ENCODE data around the gene HIVEP1. TPM values are rescaled to one million over a fixed set of nuclear protein-coding genes. Genes with fewer than 3 reads are reported as not detected.

Gene HIVEP1
- total RNA-seq, 2 donors from 2014 or later: 16.1 to 18.8 TPM

DNA sequence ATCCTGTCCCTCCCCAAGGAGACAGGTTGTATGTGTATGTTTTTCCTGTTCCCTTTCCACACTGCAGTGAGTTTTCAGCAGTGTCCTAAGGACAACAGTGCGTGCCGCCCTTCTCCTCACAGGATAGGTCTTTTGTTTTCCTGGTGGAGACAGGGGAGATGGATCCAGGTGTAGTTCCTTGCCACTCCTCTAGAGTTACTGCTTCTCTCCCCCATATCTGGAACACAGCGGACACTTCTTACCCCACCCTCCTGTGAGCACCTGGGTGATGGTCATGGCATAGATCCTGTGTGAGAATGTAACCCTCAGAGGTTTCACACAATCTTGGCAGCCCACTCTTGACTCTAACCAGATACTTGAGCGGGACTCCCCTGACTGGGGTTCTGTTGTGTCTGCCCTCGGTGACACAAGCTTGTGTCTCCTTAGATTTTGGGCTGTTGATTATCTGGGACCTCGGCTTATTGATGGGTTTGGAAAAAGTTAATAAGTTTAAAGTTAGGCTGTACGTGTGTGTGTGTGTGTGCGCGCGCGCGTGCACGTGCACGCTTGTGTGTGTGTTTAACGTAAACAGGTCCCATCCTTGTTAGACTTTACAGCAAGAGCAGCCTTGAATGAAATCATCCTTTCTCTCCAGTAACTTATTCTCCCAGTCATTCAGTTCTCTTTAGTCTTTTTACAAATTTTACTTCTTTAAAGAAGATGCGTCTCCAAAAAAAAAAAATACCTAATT, 146.7 kb downstream of the HIVEP1 start:
- TF ChIP-seq, protein P1, sequence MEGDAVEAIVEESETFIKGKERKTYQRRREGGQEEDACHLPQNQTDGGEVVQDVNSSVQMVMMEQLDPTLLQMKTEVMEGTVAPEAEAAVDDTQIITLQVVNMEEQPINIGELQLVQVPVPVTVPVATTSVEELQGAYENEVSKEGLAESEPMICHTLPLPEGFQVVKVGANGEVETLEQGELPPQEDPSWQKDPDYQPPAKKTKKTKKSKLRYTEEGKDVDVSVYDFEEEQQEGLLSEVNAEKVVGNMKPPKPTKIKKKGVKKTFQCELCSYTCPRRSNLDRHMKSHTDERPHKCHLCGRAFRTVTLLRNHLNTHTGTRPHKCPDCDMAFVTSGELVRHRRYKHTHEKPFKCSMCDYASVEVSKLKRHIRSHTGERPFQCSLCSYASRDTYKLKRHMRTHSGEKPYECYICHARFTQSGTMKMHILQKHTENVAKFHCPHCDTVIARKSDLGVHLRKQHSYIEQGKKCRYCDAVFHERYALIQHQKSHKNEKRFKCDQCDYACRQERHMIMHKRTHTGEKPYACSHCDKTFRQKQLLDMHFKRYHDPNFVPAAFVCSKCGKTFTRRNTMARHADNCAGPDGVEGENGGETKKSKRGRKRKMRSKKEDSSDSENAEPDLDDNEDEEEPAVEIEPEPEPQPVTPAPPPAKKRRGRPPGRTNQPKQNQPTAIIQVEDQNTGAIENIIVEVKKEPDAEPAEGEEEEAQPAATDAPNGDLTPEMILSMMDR (IDR thresholded peaks at IDR 0.05): no peak
- Histone ChIP-seq H3K4me1 (no peaks in the 10 kb centered on the region), H3K27me3 (no peaks in the 10 kb centered on the region), H3K9me3 (no peaks in the 10 kb centered on the region), H3K4me3 (no peak overlapping the region), H3K36me3 (peaks cover 16% of the 10 kb centered on the region), H3K27ac (no peak overlapping the region)
- no peak for DNase-seq (ENCODE audit: low spot score)

DNA sequence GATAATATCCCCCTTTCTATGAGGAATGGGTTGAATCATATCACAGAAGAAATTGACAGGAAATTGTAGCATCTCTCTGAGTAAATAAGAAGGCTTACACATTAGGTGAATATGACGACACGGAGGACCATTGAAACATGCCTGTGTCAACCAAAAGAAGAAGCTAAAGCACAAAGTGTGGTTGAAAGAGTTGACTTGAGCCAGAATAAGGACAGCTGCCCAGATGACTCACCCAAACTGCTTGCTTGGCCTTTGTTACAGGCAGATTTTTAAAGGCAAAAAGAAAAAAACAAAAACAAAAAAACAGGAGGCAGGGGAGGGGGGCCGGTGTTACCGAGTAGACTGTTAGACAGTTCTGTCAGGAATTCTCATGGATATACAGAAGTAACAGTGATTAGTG, 148.2 kb downstream of the HIVEP1 start:
- Histone ChIP-seq H3K9me3 (no peaks in the 10 kb centered on the region), H3K4me1 (no peaks in the 10 kb centered on the region), H3K36me3 (peaks cover 21% of the 10 kb centered on the region), H3K27ac (no peak overlapping the region), H3K27me3 (no peaks in the 10 kb centered on the region), H3K4me3 (no peak overlapping the region)
- TF ChIP-seq, protein P1 (IDR thresholded peaks at IDR 0.05): no peak
- DNase-seq (ENCODE audit: low spot score): no peak

- Histone ChIP-seq H3K4me3 (no peak overlapping the region), H3K27ac (no peak overlapping the region), H3K9me3 (no peaks in the 10 kb centered on the region), H3K36me3 (peaks cover 21% of the 10 kb centered on the region), H3K4me1 (no peaks in the 10 kb centered on the region), H3K27me3 (no peaks in the 10 kb centered on the region)
- no peak for DNase-seq (ENCODE audit: low spot score)
- TF ChIP-seq, protein P1 (IDR thresholded peaks at IDR 0.05): no peak
Measured at GRCh38 chr6:12162213-12162612, 150.1 kb downstream of the HIVEP1 start.

DNA sequence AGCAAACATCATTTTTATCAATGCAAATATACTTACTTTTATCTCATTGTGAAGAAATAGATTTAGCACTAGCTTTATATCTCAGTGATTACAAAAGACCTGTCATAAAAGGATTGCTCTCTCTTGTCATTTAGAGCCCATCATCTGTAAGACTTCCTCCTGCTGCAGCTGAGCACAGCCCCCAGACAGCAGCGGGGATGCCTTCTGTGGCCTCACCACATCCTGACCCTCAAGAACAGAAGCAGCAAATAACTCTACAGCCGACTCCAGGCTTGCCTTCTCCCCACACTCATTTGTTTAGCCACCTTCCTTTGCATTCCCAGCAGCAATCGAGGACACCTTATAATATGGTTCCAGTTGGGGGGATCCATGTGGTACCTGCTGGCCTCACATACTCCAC, 151.0 kb downstream of the HIVEP1 start:
- no peaks in the 10 kb centered on the region for H3K9me3 ChIP-seq
- TF ChIP-seq, protein P1 (IDR thresholded peaks at IDR 0.05): no peak
- no peaks in the 10 kb centered on the region for H3K27me3 ChIP-seq
- no peak overlapping the region for H3K27ac ChIP-seq
- no peaks in the 10 kb centered on the region for H3K4me1 ChIP-seq
- DNase-seq (ENCODE audit: low spot score): no peak
- H3K4me3 ChIP-seq: no peak overlapping the region
- peaks cover 21% of the 10 kb centered on the region for H3K36me3 ChIP-seq

- no peak overlapping the region for H3K4me3 ChIP-seq
- DNase-seq (ENCODE audit: low spot score): no peak
Measured at GRCh38 chr6:12163744-12164507, 151.8 kb downstream of the HIVEP1 start.

More at GRCh38 chr6:12163744-12164507, 151.8 kb downstream of the HIVEP1 start:
- Histone ChIP-seq H3K9me3 (no peaks in the 10 kb centered on the region), H3K27ac (no peak overlapping the region), H3K36me3 (peaks cover 21% of the 10 kb centered on the region), H3K27me3 (no peaks in the 10 kb centered on the region), H3K4me1 (no peaks in the 10 kb centered on the region)
- TF ChIP-seq, protein P1 (IDR thresholded peaks at IDR 0.05): no peak
